Motor neuron (in vitro differentiated cells): ENCODE results near the gene HASPIN. TPM values are rescaled to one million over a fixed set of nuclear protein-coding genes. Genes with fewer than 3 reads are reported as not detected.
"Not testable (repeated sequence)": the region's sequence is repeated elsewhere in the genome, so short reads cannot be mapped to it uniquely, and the experiment has no call there.

Experiments
- ATAC-seq, 8 experiments: fragments of 200-7000 bp; cut with Tn5 transposase; replicated peaks in 6 of 8; 2 replicates each; pipeline ENCODE4 v1.8.0; 2021; ENCODE audit warnings: mild to moderate bottlenecking in 8 of 8, moderate library complexity in 8 of 8
- H3K27ac ChIP-seq, 2 donors: fragments of 250-450 bp; sonication (Bioruptor Pico); 2 replicates each; pipeline ENCODE4 v1.9.0; 2021; ENCODE audit warnings: antibody characterized with exemption in 2 of 2, mild to moderate bottlenecking in 2 of 2, moderate library complexity in 1 of 2
- H3K4me1 ChIP-seq, 2 donors: fragments of 250-450 bp; sonication (Bioruptor Pico); replicated peaks in 1 of 2; 2 replicates each; pipeline ENCODE4 v1.6.1; 2021; ENCODE audit warnings: antibody characterized with exemption in 2 of 2, mild to moderate bottlenecking in 2 of 2, moderate library complexity in 1 of 2
- H3K4me3 ChIP-seq, 5 donors: fragments of 250-450 bp; sonication (Bioruptor Pico); 2 replicates each; pipeline ENCODE4 v1.9.0; 2021; ENCODE audit warnings: antibody characterized with exemption in 5 of 5, mild to moderate bottlenecking in 5 of 5, moderate library complexity in 4 of 5
- WGBS, 10 experiments: fragments of 450-650 bp; shearing (Covaris generic); methylation state at CpG; one replicate each; pipeline ENCODE4 v1.0.0; 2022; 5-methylcytosine and 5-hydroxymethylcytosine counted together
- in situ Hi-C, 9 experiments: fragments of 400-800 bp; cut with MboI; loops; one replicate each; pipeline ENCODE4 v1.15.0; 2021; ENCODE audit warnings: low sequenced_read_pairs in 9 of 9, low pct_unique_long_range_greater_than_20kb in 2 of 9; ENCODE audit not compliant: unreplicated experiment in 9 of 9
- total RNA-seq, 8 experiments: library from RNA; unstranded; fragments of 300-600 nt; gene quantifications; 2 replicates each; pipeline versions ENCODE4 v1.2.3 to v1.2.4, GENCODE V29; 2022

The HASPIN gene
- total RNA-seq, 8 experiments from 2014 or later: 0.43 to 8.5 (median 1.2) TPM

GRCh38 chr17:3689262-3690093 is 34.2 kb upstream of the HASPIN start:
- Histone ChIP-seq H3K4me3 (no peak overlapping the region), H3K4me1 (peaks cover 0 to 7% of the 10 kb centered on the region in 2 donors), H3K27ac (no peak overlapping the region)
- 91 to 100% methylated on average over 2 to 10 of the region's 44 CpGs; no CpG with 5 or more reads in 8 of the 10 experiments for WGBS, 10 experiments
- in situ Hi-C loops: no loop called here
- ATAC-seq: no peak

DNA sequence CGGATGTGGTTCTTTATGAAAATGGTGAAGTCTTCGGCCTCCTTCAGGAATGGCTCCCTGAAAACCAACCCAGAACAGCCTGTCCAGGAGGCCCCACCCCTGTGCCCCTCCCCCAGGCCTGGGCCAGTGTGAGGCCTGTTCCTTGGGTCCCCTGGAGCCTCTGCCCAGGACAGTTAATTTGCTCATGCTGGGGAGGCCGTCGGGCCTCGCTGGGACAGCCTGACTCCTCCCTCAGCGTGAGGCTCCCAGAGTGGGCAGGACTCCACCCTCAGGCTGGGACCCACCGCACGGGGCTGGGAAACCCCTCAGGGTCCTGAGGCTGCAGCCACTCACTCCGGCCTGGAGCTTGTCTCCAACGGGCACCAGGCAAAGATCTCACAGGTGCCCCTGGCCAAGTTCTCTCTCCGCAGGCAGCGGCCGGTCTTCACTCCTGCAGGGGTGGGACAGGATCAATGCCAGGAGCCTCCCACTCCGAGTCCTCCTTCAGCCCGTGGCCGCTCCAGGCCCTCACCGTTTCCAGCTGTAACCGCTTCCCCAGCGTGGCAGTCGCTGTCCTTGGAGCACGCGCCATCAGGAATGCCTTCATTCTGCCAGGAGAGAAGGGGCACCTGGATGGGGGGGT is 33.5 kb upstream of the HASPIN start:
- Histone ChIP-seq H3K4me1 (peaks cover 5 to 14% of the 10 kb centered on the region in 2 donors), H3K27ac (no peak overlapping the region), H3K4me3 (no peak overlapping the region)
- peak in 2 of 8 experiments; percentile 12 to 28 for ATAC-seq
- 60 to 92% (median 80%) methylated on average over 1 to 7 of the region's 22 CpGs; no CpG with 5 or more reads in 7 of the 10 experiments for WGBS, 10 experiments
- in situ Hi-C loops: no loop called here

DNA sequence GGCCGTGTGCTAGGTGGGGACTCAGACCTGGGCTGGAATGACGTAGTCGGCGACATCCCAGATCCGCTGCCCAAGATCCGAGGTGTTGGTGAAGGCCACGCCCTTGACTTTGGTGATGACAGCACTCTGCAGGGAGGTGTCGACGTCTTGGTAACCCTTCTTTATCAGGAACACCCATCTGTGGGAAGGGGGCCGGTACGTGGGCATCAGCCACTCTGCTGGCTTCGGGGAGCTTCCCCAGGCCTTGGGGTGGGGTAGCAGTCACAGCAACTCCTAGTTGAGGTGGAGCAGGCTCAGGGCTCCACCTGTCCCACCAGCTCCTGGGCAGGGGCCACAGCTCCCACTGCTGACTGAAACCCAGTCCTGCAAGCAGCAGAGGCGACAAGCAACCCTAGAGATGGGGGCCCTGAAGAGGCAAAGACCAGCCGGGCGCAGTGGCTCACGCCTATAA is 32.1 kb upstream of the HASPIN start:
- no peak for ATAC-seq

DNA sequence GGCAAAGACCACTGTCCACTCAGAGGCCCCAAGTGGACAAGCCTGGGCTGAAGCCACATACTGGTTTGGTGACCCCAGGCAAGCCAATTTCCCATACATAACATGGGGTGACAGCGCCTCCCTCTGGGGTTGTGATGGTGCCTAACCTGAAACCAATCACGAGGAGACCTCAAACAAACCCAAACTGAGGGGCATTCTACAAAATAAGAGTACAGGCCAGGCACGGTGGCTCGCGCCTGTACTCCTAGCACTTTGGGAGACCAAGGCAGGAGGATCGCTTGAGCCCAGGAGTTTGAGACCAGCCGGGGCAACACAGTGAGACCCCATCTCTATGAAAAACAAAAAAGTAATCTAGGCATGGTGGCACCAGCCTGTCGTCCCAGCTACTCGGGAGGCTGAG is 31.4 kb upstream of the HASPIN start:
- peaks cover 9 to 22% of the 10 kb centered on the region in 2 donors for H3K4me1 ChIP-seq
- ATAC-seq: no peak
- in situ Hi-C loops: no loop called here
- no peak overlapping the region for H3K27ac ChIP-seq
- 40 to 94% (median 77%) methylated on average over 1 to 6 of the region's 9 CpGs; no CpG with 5 or more reads in 4 of the 10 experiments for WGBS, 10 experiments
- no peak overlapping the region for H3K4me3 ChIP-seq

More for the DNA sequence above, 32.1 kb upstream of the HASPIN start:
- no peak overlapping the region for H3K27ac ChIP-seq
- in situ Hi-C loops: no loop called here
- WGBS, 10 experiments: 80 to 100% (median 90%) methylated on average over 1 to 5 of the region's 16 CpGs; no CpG with 5 or more reads in 7 of the 10 experiments
- peaks cover 9 to 22% of the 10 kb centered on the region in 2 donors for H3K4me1 ChIP-seq
- no peak overlapping the region for H3K4me3 ChIP-seq

GRCh38 chr17:3693141-3693540 is 30.6 kb upstream of the HASPIN start:
- Histone ChIP-seq H3K4me3 (no peak overlapping the region), H3K4me1 (peaks cover 9 to 20% of the 10 kb centered on the region in 2 donors), H3K27ac (no peak overlapping the region)
- 58 to 100% (median 83%) methylated on average over 1 to 4 of the region's 4 CpGs; no CpG with 5 or more reads in 1 of the 10 experiments for WGBS, 10 experiments
- ATAC-seq: no peak
- in situ Hi-C loops: no loop called here

DNA sequence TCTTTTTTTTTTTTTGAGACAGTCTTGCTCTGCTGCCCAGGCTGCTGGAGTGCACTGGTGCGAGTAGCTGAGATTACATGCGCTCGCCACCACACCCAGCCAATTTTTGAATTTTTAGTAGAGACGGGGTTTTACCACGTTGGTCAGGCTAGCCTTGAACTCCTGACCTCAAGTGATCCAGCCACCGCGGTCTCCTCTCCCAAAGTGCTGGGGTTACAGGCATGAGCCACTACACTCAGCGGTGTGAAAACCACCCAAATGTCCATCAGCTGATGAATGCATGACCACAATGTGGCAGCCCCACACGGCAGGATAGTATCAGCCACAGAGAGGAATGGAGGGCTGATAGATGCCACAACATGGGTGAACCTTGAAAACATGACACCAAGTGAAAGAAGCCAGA is 29.9 kb upstream of the HASPIN start:
- H3K4me3 ChIP-seq: no peak overlapping the region
- peaks cover 9 to 17% of the 10 kb centered on the region in 2 donors for H3K4me1 ChIP-seq
- in situ Hi-C loops: no loop called here
- H3K27ac ChIP-seq: no peak overlapping the region
- ATAC-seq: peak in 2 of 8 experiments; percentile 10 to 31
- 0 to 100% (median 86%) methylated on average over 1 to 6 of the region's 9 CpGs; no CpG with 5 or more reads in 1 of the 10 experiments for WGBS, 10 experiments

- ATAC-seq: peak; percentile 13 to 53 (median 22)
- Histone ChIP-seq H3K27ac (no peak overlapping the region), H3K4me1 (peaks cover 9 to 17% of the 10 kb centered on the region in 2 donors), H3K4me3 (peak overlapping the region in 3 of 5 donors; percentile 23 to 32 (median 30))
- in situ Hi-C loops: no loop called here
- WGBS, 10 experiments: 0 to 80% (median 0%) methylated on average over 1 to 3 of the region's 17 CpGs; no CpG with 5 or more reads in 7 of the 10 experiments
Observed at GRCh38 chr17:3695129-3695722, 28.5 kb upstream of the HASPIN start.

DNA sequence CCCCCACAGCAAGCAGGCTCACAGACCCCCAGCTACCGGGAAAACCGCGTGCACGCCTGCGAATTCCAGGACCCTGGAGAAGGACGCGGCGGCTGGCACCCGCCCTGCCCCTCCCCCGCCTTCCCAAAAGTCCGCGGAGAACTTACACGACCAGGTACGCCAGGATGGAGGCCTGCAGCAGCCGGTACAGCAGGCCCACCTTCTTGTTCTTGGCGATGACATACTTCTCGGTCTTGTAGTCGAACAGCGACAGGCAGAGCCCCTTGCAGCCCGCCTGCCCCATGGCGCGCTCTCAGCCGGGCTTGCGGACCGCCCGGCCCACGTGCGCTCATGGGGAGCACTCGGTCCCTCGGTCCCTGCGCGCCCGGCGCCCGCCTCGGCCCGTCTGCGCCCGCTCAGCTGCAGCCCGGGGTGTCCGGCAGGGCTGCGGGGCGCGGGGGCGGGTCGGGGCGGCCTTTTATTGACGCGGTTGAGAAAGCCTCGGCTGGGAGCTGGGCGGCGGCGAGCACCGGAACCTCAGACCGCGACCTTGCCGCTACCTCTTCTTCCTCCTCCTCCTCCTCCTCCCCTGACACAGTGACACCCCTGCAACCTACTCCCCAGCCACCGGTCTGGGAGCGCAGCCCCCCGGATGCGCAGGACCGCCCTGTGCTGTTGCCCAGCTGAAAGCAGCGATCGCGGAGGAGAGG is 27.8 kb upstream of the HASPIN start, which contains the start of gene P2RX5:
P2RX5 (minus strand) TSS at position 433 of the 689 bp plus-strand sequence; CDS start at position 283, 150 bp downstream.
- 0 to 27% (median 3%) methylated on average over 2 to 5 of the region's 65 CpGs; no CpG with 5 or more reads in 6 of the 10 experiments for WGBS, 10 experiments
- in situ Hi-C loops: no loop called here
- peak; percentile 36 to 82 (median 73) for ATAC-seq
- peaks cover 9 to 17% of the 10 kb centered on the region in 2 donors for H3K4me1 ChIP-seq
- no peak within 1 kb of the TSS for H3K27ac ChIP-seq
- H3K4me3 ChIP-seq: peak within 1 kb of the TSS; percentile 22 to 32 (median 30)

GRCh38 chr17:3697103-3697476 is 26.6 kb upstream of the HASPIN start:
- WGBS, 10 experiments: 96% methylated on average over 5 of the region's 12 CpGs; no CpG with 5 or more reads in 9 of the 10 experiments
- Histone ChIP-seq H3K4me3 (no peak overlapping the region), H3K27ac (no peak overlapping the region), H3K4me1 (peaks cover 9 to 17% of the 10 kb centered on the region in 2 donors)
- ATAC-seq: no peak
- in situ Hi-C loops: no loop called here

GRCh38 chr17:3698139-3698538 is 25.6 kb upstream of the HASPIN start:
- H3K4me3 ChIP-seq: no peak overlapping the region
- no peak overlapping the region for H3K27ac ChIP-seq
- in situ Hi-C loops: no loop called here
- no peak for ATAC-seq
- 46 to 100% (median 100%) methylated on average over 1 to 3 of the region's 4 CpGs; no CpG with 5 or more reads in 6 of the 10 experiments for WGBS, 10 experiments
- H3K4me1 ChIP-seq: peaks cover 9 to 17% of the 10 kb centered on the region in 2 donors

GRCh38 chr17:3699951-3700350 is 23.8 kb upstream of the HASPIN start:
- in situ Hi-C loops: no loop called here
- no peak for ATAC-seq
- Histone ChIP-seq H3K4me1 (peaks cover 6 to 11% of the 10 kb centered on the region in 2 donors), H3K27ac (no peak overlapping the region), H3K4me3 (no peak overlapping the region)
- WGBS, 10 experiments: 67 to 100% (median 84%) methylated on average over 2 to 4 of the region's 4 CpGs; no CpG with 5 or more reads in 4 of the 10 experiments

DNA sequence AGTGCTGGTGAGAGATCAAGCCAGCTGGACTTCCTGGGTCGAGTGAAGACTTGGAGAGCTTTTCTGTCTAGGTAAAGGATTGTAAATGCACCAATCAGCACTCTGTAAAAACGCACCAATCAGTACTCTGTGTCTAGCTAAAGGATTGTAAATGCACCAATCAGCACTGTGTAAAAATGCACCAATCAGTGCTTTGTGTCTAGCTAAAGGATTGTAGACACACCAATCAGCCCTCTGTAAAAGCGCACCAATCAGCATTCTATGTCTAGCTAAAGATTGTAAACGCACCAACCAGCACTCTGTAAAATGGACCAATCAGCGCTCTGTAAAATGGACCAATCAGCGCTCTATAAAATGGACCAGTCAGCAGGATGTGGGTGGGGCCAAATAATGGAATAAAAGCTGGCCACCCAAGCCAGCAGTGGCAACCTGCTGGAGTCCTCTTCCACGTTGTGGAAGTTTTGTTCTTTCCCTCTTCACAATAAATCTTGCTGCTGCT is 21.6 kb upstream of the HASPIN start:
- 73 to 100% (median 89%) methylated on average over 1 to 6 of the region's 7 CpGs; no CpG with 5 or more reads in 1 of the 10 experiments for WGBS, 10 experiments
- H3K4me1 ChIP-seq, ATAC-seq, H3K4me3 ChIP-seq, H3K27ac ChIP-seq, in situ Hi-C loops: not testable (repeated sequence)
